Loucy (cell line): ENCODE data around the gene SAP30L.

Experiments
- CTCF ChIP-seq: fragments of 200-600 bp; sonication (generic); conservative IDR thresholded peaks from 2 replicates; pipeline ENCODE4 v1.5.1; 2014; ENCODE audit warnings: mild to moderate bottlenecking, antibody characterized with exemption, low read length
- EZH2phosphoT487 ChIP-seq: fragments of 200-600 bp; IDR thresholded peaks from 2 replicates; pipeline ENCODE4 v1.6.1; 2018; ENCODE audit warnings: antibody characterized with exemption, mild to moderate bottlenecking, moderate library complexity, borderline replicate concordance

- TF ChIP-seq CTCF (no peak), EZH2phosphoT487 (no peak)
These were observed 10.7 kb downstream of the SAP30L start for GRCh38 chr5:154456540-154456939.
